GM19438 (cell line): ENCODE measurements around the gene D2HGDH.
"Not testable (repeated sequence)": the region's sequence is repeated elsewhere in the genome, so short reads cannot be mapped to it uniquely, and the experiment has no call there.

ENCODE experiments used
- ATAC-seq: cut with Tn5 transposase; IDR thresholded peaks from one replicate; pipeline ENCODE4 v1.9.1; 2021; ENCODE audit warnings: low read depth; ENCODE audit not compliant: unreplicated experiment

Gene D2HGDH

DNA sequence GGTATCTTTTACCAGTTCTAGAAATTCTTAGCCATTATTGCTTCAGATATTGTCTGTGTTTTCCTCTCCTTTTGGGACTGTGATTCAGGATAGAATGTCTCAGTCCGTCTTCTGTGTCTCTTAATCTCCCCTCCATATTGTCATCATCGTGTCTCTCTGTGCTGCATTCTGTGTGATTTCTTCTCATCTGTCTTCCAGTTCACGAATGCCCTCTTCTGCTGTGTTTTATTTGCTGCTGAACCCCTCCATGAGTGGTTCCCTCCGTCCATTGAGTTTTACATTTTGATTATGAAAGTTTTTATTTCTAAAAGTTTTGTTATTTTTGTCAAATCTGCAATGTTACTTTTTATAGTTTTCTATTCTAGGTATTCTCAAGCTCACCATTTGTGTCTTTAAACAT is 11.7 kb downstream of the D2HGDH start:
- no peak for ATAC-seq

DNA sequence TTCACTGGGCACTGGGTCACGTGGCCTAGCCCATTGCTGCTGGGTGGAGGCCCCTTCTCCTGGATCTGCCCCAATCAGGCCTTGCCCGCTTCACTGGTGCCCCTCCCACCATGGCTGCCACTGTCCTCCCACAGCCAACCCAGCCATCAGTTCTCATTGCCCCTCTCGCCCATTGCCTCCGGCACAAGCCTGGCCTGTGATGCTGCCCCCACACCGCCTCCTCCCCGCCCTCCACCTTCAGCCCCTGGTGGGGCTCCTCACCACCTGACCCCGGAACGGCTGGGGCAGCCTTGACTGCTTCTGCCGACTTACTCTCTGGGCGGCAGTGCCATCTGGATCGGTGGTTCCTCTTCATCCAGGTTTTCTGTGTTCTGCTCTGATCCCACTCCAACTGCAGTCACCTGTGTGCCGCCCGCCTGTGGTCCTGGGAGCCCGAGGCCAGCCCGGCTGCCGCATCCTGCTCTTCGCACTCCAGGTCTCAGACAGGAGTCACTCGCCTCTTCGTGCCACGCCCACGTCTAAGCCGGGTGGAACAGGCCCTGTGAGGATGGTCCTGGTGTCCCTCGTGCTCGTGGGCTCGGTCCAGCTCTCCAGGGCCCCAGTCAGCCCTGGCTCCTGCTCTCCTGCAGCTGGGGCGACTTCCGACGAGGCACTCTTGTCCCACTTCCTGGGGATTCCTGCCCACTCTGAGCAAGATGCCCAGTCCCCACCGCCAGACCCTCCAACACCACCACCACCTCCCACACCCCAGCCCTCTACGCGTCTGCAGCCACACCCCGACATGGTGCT is 14.2 kb downstream of the D2HGDH start:
- no peak for ATAC-seq

DNA sequence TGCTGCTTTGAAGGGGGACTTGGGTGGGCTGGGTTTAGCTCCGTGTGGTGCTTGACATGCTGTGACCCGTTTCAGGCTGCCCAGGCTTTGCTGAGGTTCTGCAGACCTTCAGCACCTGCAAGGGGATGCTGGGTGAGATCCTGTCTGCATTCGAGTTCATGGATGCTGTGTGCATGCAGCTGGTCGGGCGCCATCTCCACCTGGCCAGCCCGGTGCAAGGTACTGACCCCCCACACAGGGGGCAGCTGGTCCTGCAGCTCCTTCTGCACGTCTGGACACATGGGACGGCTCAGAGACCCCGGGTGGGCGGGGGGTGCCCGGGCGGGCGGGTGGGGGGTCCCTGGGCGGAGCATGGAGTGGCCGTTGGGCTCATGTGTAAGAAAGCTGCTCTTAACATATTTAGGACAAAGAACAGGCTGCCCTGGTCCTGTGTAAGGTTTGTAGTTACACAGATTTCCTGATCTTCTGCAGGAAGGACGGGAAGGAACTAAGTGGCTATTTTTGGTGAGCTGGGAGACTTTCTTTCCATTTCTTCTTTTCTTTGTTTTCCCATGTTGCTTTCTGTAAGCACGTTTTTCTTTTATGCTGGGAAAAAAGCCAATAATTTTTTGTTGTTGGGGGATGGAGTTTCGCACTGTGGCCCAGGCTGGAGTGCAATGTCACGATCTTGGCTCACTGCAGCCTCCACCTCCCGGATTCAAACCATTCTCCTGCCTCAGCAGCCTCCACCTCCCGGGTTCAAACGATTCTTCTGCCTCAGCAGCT is 15.8 kb downstream of the D2HGDH start:
- ATAC-seq: no peak

DNA sequence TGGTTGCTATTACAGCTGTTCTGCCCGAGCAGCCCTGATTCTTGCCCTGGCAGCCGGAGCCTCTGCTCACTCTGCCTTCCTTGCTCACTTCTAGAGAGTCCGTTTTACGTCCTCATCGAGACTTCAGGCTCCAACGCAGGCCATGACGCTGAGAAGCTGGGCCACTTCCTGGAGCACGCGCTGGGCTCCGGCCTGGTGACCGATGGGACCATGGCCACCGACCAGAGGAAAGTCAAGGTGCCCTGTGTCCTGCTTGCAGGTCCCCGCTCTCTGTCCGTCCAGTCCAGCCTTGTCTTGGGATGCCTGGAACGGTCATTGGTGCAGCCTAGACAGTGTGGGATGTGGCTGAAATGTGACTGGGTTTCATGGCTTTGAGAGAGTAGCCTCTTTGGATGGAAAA is 16.7 kb downstream of the D2HGDH start:
- ATAC-seq: no peak

DNA sequence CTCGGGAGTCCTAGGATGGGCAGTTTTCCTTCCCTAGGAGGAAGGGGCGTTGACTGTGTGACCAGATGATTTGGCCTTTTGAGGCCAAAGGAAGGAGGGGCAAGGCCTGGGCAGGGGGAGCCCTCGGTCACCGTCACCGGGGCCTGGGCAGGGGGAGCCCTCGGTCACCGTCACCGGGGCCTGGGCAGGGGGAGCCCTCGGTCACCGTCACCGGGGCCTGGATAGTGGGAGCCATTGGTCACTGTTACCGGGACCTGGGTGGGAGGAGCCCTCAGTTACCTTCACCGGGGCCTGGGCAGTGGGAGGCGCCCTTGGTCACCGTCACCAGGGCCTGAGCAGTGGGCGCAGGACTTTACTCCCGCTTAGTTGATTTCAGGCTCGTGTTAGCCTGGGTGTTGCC is 17.3 kb downstream of the D2HGDH start:
- ATAC-seq: no peak

DNA sequence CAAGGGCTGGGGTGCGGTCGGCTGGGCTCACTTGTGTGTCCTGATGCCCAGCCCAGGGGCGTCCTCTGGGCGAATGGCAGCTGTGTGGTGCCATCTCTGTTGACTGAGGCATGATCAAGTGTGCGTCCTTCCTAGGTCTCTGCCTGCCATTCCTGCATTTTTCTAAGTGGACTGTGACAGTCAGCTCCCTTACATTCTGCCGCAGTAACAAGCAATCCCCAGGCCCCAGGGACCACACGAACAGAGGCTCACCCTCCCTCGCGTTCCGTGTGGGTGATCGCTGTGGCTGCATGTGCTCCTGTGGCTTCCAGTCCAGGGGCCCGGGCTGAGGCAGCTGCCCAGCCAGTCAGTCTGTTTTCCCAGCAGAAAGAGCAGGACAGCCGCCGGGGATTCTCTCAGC is 17.8 kb downstream of the D2HGDH start:
- no peak for ATAC-seq

DNA sequence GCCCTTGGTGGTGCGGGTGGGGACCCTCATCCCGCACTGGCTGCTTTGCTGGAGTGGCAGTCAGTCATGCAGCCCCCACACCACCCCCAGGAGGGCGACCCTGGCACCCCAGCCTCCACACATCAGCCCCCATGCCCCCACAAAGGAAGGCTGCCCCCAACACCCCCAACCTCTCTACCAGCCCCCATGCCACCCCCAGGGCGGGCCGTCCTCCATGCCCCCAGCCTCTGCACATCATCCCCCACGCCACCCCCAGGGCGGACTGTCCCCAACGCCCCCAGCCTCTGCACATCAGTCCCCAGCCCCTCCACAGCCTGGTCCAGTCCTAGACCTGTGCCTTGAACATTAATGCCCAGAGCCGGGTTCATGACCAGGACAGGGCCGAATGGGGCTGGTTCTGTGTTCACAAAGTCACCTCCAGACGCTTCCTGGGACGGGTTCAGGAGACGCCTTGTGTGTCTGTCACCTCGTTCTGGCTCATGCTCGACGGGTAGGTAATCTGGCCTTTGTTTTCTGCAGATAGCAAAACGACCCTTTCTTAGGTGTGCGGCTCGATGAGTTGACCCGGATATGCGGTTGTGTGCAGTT is 18.4 kb downstream of the D2HGDH start:
- no peak for ATAC-seq

DNA sequence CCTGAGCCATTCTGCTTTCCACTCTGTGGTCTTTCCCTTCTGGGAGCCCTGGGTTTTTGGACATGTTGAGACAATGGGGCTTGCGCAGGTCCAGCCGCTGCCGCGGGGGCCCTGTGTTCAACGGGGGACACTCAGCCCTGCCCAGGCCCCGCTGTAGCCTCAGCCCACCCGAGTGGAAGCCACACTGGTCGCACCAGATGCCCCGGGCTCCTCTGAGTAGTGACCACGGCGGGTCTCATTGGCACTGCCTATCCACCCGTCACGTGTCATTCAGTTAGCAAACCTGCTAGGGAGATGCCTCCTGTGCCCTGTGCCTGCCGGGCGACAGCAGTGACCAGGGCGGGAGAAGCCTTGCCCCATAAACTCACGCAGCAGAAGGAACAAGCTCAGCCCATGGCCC is 19.1 kb downstream of the D2HGDH start:
- no peak for ATAC-seq

DNA sequence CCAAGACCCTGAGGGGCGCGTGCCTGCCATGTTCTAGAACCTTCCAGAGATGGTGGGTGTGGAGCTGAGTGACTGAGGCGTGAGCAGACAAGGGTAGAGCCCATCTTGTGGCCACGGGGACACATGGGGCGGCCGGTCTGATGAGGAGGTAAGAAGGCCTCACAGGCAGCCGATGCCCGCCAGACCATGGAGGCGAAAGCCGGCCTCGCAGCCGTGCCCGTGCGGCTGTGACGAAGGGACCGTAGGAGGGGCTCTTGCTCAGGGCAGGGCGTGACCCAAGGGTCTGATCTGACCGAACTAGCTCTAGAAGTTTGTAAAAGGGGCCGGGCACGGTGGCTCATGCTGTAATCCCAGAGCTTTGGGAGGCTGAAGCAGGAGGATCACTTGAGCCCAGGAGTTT is 19.6 kb downstream of the D2HGDH start:
- ATAC-seq: no peak

DNA sequence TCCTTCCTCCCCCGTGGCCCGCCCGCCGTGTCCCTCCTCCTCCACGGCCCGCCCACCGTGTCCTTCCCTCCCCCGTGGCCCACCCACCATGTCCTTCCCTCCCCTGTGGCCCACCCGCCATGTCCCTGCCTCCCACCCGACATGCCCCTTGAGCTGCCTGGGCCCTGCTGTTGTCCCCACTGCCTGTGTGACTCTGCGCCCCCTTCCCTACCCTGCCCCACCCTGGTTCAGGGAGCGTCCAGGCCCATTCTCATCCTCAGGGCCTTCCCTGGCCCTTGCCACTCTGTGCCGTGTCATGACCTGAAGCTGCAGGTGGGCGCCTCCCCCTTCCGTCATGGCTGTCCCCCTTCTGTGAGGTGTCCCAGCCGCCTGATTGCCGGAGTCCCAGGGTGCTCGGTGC is 20.7 kb downstream of the D2HGDH start:
- ATAC-seq: no peak

DNA sequence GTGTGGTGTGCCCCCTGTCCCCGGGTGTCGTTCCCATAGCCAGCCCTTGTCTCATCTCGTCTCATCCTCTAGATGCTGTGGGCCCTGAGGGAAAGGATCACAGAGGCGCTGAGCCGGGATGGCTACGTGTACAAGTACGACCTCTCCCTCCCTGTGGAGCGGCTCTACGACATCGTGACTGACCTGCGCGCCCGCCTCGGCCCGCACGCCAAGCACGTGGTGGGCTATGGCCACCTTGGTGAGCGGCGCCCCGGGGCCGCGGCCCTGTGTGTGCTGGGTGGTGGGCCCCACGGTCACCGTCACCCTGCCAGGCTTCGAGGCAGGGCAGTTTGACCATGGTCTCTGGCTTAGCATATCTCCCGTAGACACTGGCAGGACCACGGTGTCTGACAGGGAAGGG is 21.3 kb downstream of the D2HGDH start:
- ATAC-seq: no peak

DNA sequence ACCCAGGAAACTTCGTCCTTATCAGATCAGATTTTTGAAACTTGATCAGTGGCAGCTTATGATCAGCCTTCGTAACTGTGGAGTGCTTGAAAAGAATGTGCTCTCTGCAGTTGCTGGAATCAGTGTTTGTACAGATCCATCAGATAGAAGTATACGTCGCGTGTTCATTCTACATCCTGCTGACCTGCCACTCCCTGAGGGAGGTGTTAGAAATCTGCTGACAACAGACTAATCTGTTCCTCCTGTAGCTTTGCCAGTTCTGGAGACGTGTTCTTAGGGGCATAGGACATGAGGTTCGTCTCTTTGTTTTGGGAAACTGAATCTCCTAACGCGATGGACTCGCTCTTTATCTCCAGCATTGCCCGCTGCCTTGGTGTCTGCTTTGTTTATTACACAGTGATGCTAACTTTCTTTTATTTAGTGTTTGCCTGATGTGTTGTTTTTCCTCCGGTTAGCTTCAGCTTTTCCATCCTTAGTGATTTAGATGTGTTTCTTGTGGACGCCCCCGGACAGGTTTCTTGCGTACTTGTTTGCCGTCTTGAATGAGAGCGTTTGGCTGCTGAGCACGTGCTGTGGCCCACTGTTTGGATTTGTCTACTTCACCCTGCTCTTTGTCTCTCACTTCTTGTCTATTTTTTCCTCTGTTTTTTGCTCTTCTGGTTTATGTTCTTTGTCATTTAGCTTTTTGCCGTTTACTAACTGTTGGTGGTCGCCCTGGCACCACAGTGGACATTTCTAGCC is 24.8 kb downstream of the D2HGDH start:
- ATAC-seq: no peak

DNA sequence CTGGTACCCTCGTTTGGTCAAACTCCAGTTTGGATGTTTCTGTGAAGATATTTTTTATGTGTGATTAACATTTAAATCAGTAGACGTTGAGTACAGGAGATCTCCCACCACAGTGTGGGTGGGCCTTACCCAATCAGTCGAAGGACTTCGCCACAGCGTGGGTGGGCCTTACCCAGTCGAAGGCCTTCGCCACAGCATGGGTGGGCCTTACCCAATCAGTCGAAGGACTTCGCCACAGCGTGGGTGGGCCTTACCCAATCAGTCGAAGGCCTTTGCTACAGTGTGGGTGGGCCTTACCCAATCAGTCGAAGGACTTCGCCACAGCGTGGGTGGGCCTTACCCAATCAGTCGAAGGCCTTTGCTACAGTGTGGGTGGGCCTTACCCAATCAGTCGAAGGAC is 25.5 kb downstream of the D2HGDH start:
- ATAC-seq: not testable (repeated sequence)

DNA sequence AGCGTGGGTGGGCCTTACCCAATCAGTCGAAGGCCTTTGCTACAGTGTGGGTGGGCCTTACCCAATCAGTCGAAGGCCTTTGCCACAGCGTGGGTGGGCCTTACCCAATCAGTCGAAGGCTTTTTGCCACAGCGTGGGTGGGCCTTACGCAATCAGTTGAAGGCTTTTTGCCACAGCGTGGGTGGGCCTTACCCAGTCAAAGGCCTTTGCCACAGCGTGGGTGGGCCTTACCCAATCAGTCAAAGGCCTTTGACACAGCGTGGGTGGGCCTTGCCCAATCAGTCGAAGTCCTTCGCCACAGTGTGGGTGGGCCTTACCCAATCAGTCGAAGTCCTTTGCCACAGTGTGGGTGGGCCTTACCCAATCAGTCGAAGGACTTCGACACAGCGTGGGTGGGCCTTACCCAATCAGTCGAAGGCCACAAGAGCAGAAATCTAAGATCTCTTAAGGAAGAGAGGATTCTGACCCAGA is 25.9 kb downstream of the D2HGDH start:
- no peak for ATAC-seq

DNA sequence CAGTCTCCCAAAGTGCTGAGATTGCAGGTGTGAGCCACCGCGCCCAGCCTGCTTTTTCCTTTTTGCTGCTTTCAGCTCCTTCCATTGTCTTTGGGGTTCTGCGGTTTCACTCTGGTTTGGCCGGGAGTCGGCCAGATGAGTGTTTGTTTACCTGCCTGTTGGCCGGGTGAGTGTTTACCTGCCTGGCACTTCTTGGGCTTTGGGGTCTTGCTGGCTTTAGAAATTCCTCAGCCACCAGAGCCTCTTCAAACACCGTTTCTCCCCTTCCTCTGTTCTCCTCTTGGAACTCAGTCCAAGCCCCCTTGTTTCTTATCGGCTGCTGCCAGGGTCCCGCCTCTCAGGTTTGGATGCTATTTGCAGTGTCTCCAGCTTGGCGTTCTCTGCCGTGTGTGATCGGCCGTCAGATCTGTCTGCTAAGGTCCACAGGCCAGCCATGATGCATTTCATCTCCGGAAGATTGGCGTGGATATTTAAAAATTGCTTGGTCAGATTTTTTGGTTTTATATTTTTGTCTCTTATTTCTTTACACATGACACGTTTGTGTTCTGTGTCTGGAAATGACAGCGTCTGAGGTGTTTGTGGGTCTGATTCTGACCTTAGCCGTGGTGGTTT is 28.0 kb downstream of the D2HGDH start:
- ATAC-seq: no peak

DNA sequence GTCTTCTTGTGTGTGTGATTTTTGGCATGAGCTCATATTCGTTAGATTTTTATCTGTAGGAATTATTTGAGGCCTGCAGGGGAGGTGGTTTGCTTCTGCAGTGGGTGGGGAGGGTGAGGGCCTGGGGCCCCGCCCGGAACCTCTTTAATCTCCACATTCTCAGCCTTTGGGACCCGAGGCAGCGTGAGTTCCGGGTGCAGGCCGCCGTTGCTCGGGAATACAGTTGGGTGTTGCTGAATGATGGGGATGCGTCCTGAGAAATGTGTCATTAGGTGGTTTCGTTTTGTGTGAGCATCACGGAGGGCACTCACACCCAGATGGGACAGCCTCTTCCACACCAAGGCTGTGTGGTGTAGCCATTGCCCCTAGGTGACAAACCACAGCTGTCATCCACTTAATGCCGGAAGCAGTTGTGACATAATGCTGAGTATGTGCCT is 28.5 kb downstream of the D2HGDH start:
- ATAC-seq: no peak

DNA sequence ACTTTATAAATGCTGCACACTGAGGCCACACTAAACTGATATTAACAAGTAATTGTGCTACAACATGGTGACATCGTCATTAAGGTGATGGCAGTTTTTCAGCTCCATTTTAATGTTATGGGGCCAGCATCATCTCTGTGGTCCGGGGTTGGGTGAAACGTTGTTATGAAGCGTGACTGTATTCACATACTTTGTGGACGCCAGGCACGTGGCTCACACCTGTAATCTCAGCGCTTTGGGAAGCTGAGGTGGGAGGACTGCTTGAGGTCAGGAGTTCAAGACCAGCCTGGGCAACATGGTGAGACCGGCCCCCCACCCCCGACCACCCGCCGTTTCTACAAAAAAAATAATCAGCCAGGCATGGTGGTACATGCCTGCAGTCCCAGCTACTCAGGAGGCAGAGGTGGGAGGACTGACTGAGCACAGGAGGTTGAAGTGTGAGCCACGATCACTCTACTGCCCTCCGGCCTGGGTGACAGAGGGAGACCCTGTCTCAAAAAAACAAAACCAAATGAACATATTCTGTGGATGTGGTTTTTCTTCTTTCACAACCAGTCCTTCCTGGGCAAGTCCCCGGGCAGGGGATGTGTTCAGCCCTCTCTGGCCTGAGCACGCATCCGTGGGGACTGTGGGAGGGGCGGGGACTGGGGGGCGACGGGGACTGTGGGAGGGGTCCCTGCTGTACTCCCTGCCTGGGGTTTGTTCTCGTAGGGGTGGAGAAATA is 29.3 kb downstream of the D2HGDH start:
- no peak for ATAC-seq

DNA sequence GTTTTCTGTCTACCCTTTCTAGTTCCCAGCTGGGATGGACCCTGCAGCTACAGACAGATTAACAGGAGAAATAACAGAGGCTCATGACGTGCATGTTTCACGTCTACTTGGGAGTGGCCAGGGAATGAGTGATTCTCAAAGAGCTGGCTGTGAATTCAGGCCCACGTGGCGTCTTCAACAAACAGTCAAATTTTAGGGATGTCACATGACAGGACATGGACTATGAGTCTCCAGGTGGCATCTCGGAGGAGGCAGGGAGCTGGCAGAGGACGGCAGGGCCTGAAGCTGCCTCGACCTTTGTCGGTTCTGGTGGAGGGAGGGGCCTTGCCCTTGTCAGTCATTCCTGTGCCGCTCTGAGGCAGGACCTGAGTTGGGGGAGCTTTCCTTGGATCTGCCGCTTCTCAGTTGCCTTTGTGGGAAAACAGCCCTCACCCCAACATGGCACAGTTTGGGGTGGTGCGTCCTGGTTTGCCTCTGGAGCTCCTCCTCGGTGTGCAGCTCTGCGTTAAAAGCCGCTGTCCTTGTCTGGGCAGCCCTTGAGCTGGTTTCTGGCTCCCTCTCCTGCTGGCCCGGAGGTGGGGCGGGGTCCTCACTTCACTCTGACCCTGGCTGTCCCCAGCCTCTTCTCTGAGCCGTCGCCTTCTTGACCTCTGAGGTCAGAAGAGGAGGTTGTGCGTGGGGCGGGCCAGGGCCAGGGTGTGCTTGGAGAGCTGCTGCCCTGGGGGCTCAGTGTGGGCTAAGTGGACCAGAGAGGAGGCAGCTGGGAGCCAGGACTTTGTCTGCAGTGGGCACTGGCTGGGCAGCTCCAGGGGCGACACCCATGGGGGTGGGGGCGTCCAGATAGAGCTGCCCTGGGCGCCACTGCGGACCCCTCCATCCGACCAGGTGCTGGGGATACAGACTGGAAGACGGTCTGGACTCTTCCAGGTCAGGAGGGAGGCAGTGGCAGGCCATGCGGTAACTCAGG is 30.1 kb downstream of the D2HGDH start:
- no peak for ATAC-seq
